COR-L47 (cell line): ENCODE measurements around the gene VSNL1.

Experiments used
- DNase-seq: peaks from one replicate; lab custom pipeline; 2025; lab: John Stamatoyannopoulos, UW

Gene VSNL1

GRCh38 chr2:17583166-17583565, 42.7 kb downstream of the VSNL1 start:
- DNase-seq = no peak

- no peak for DNase-seq
Observed at GRCh38 chr2:17583646-17584045, 43.1 kb downstream of the VSNL1 start.

- DNase-seq = no peak
Observed at GRCh38 chr2:17584689-17585088, 44.2 kb downstream of the VSNL1 start.

DNA sequence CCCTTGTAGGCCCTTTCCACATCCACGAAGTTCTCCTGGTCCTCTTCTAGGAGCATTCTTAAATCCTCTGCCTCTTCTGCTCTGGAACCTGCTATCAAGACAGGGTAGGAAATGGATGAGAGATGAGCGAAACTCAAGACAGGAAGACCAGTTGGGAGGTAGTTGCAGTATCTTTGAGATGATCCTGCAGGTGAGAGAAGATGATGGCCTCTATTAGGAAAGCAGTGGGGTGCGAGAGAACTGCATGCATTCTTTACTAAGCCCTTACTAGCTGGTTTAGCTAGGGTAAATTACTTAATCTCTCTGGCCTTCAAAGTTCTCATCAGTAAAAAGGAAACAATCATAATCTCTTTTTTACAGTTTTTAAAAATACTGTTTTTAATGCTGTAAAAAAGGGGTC, 47.0 kb downstream of the VSNL1 start:
- no peak for DNase-seq

GRCh38 chr2:17588031-17588430, 47.5 kb downstream of the VSNL1 start:
- no peak for DNase-seq

DNA sequence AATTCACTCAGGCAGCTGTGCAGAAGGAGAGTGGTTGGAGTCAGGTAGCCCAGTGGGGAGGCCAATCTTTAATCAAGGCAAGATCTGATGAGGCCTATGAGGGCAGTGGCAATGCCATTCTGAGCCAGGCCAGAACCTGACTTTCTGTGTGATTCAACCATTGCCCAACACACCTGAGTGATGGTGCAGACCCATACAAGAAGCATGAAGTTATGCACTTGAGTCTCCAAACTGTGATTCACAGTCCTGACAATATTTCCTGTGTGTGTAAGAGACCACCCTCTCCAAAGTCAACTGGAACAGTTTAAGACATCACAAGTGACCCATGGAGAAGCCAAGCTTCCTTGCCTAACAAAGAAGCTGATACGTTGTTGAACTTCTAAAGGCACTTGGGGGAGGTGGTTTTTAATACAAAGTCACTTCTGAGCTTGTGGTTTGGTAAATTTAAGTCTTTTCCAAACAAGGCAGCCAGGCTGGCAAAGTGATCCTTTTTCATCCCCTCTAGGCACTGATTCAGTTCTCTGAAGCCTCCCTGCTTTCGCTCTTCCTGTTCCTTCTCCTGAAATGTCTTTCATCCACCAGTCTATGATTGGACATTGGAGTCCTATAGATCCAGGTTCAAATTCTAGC, 49.0 kb downstream of the VSNL1 start:
- DNase-seq = no peak

- no peak for DNase-seq
Observed at GRCh38 chr2:17590342-17590911, 49.9 kb downstream of the VSNL1 start.

- DNase-seq = no peak
Observed at GRCh38 chr2:17591846-17592245, 51.4 kb downstream of the VSNL1 start.

- DNase-seq = no peak
Observed at GRCh38 chr2:17592731-17593409, 52.4 kb downstream of the VSNL1 start.

GRCh38 chr2:17593445-17593840, 52.9 kb downstream of the VSNL1 start:
- no peak for DNase-seq

DNA sequence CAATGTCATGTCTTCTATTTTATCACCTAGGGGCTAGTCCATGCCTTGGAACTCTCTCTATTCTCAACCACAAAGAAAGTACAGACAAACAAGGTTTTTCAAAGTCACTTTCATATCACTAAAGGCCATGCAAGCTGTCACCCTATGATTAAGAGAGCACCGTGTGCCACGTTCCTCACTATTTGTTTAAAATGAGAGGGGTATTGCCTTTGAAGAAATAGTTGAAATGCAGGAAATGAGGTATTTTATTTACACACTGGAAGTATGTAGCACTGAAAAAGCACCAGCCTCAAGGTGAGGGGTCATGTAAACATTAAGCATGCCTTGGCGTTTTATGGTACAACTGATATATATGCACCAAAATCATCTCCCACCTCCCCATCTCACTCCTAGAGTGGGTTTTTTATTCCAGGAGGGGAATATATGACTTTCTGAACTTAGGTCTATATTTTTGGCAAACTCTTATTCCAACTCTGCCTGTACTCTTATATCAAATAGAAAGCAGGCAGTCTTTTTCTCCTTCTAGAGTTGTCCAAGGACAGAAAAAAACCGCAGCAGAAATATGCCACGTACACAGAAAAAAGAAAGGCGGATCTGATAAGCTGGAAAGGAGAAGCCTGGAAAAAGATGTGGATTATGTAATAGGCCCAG, 53.5 kb downstream of the VSNL1 start:
- no peak for DNase-seq

GRCh38 chr2:17594533-17595401, 54.3 kb downstream of the VSNL1 start:
- DNase-seq = no peak

- DNase-seq = no peak
Observed at GRCh38 chr2:17599617-17600016, 59.1 kb downstream of the VSNL1 start.

DNA sequence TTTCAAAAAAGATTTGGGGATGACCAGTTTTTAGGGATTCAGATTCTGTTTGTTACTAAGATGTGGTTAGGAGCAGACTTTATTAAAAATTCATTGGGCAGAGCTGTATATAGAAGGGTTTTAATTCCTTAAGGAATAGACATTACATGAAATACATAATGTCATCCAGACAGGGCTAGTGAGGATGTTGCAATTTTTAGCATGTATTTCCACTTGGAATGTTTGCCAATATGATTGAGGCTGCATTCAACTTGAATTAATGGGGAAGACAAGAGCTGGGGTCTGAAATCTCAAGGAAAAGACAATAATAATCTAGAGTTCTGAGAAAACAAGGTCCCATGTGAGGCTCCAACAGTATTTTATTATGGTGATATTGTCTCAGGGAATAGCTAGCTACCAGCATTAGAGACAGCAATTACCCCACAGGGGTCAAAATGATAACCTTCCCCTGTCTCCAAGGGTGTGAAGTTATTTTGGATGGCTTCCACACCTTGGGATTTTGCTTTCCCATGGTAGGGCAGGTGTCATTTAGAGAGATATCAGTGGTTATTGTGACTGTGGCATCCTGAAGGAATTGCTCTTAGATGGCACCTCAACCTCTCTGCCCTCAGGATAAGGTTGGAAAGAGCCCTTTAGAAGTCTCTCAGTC, 60.2 kb downstream of the VSNL1 start:
- DNase-seq = no peak

DNA sequence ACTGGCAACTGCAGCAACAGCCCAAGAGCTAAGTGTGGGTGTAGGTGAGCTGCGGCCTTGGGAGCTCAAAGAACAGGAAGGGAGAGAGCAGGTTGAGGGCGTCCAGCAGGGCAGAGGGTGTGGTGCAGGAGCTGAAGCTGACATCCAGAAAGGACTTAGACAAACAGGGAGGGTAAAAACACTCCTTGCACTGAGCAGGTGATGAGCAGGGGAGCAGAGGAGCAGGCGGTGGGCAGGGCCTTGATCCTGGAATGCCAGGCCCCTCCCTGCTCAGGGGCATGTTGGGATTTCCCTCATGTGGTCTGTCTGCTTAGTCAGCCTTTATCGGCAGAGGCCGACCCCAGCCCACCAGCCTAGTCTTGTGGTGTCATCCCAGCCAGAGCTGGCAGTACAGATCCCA, 63.6 kb downstream of the VSNL1 start:
- DNase-seq = no peak

GRCh38 chr2:17605696-17606095, 65.2 kb downstream of the VSNL1 start:
- DNase-seq = no peak

GRCh38 chr2:17606851-17607250, 66.4 kb downstream of the VSNL1 start:
- no peak for DNase-seq

- no peak for DNase-seq
Observed at GRCh38 chr2:17607379-17607778, 66.9 kb downstream of the VSNL1 start.

DNA sequence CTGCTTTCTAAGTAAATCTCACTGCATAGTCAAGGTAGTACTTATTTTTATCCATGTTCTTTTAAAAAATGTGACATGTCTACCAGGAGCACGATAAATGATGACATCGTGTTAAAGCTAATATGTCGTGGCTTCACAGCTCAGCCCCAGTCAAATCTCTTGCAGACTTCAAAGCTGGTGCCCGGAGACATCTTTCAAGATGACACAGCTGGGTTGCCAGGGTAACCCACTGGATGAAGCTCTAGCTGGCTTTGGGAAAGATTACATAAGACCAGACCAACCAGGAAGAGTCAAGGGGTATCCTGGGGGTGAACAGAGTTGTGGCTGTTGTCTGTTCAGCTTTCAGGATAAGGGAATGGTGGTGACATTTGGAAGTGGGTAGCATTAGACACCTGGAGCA, 67.8 kb downstream of the VSNL1 start:
- DNase-seq = no peak

DNA sequence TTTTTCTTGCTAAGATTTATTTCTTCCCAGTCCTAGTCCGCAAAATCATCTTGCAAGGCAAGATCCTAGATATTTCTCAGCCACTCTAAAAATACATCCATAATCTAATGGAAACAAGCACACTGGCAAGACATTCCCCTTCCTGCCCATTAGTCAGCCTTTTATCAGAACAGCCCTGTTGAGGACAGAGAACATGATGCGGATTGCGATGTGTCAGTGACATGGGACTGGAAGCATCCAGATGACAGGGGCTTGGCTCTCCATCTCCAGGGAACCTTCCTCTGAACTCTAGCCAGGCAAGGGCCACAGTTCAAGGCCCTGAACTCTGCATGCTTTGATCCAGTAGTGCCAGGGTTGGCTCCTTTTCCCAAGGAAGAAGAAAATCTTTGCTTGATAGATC, 70.0 kb downstream of the VSNL1 start:
- DNase-seq = no peak

DNA sequence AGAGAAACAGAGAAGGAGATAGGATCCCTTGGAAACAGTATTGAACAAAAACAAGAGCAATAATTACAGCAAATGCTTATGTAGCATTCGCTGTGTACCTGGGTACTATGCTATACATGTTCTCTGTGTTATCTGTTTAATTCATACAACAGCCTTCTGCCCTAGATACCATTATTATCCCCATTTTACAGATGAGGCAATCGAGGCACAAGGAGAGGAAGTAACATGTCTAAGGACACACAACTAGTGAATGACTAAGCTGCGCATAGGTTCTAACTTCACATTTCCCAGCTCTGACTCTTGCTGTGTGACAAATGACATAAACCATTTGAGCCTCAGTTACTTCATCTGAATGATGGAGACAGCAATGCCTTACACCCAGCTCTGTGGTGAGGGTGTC, 70.5 kb downstream of the VSNL1 start:
- DNase-seq = no peak
